Measurements from ENCODE around the gene EIF3A. TPM values are rescaled to one million over a fixed set of nuclear protein-coding genes. Genes with fewer than 3 reads are reported as not detected.
A peak's percentile ranks its signal among the peaks of the same experiment; 100 is the strongest.

Gene EIF3A
- total RNA-seq, 1 experiment from 2014 or later, result 26.5 TPM

- in situ Hi-C loops (cut with HindIII; ENCODE audit: low pct_unique_long_range_greater_than_20kb, low sequenced_read_pairs), result no loop called here
- DNase-seq (ENCODE audit: low read depth), result peak; percentile 65
Measured at GRCh38 chr10:119026301-119027110, 54.1 kb downstream of the EIF3A start.

- in situ Hi-C loops (cut with HindIII; ENCODE audit: low pct_unique_long_range_greater_than_20kb, low sequenced_read_pairs), result no loop called here
- no peak for DNase-seq (ENCODE audit: low read depth)
Measured at GRCh38 chr10:119025776-119026175, 54.8 kb downstream of the EIF3A start.

GRCh38 chr10:119025336-119025735 is 55.3 kb downstream of the EIF3A start:
- no peak for DNase-seq (ENCODE audit: low read depth)
- in situ Hi-C loops (cut with HindIII; ENCODE audit: low pct_unique_long_range_greater_than_20kb, low sequenced_read_pairs), result no loop called here

GRCh38 chr10:119024882-119025281 is 55.7 kb downstream of the EIF3A start:
- in situ Hi-C loops (cut with HindIII; ENCODE audit: low pct_unique_long_range_greater_than_20kb, low sequenced_read_pairs), result no loop called here
- DNase-seq (ENCODE audit: low read depth), result no peak

GRCh38 chr10:119023553-119023868 is 57.1 kb downstream of the EIF3A start:
- in situ Hi-C loops (cut with HindIII; ENCODE audit: low pct_unique_long_range_greater_than_20kb, low sequenced_read_pairs), result no loop called here
- DNase-seq (ENCODE audit: low read depth), result no peak

GRCh38 chr10:119022846-119023552 is 57.6 kb downstream of the EIF3A start:
- DNase-seq (ENCODE audit: low read depth), result no peak
- in situ Hi-C loops (cut with HindIII; ENCODE audit: low pct_unique_long_range_greater_than_20kb, low sequenced_read_pairs), result no loop called here

GRCh38 chr10:119020627-119020946 is 60.0 kb downstream of the EIF3A start:
- DNase-seq (ENCODE audit: low read depth), result no peak
- in situ Hi-C loops (cut with HindIII; ENCODE audit: low pct_unique_long_range_greater_than_20kb, low sequenced_read_pairs), result no loop called here

- in situ Hi-C loops (cut with HindIII; ENCODE audit: low pct_unique_long_range_greater_than_20kb, low sequenced_read_pairs), result no loop called here
- DNase-seq (ENCODE audit: low read depth), result no peak
Measured at GRCh38 chr10:119007211-119007574, 73.4 kb downstream of the EIF3A start.

- DNase-seq (ENCODE audit: low read depth), result peak; percentile 85
- in situ Hi-C loops (cut with HindIII; ENCODE audit: low pct_unique_long_range_greater_than_20kb, low sequenced_read_pairs), result no loop called here
Measured at GRCh38 chr10:119006451-119007210, 74.0 kb downstream of the EIF3A start.

- in situ Hi-C loops (cut with HindIII; ENCODE audit: low pct_unique_long_range_greater_than_20kb, low sequenced_read_pairs), result no loop called here
- peak; percentile 47 for DNase-seq (ENCODE audit: low read depth)
Measured at GRCh38 chr10:119005362-119006043, 75.1 kb downstream of the EIF3A start.

GRCh38 chr10:119003572-119004289 is 76.9 kb downstream of the EIF3A start:
- DNase-seq (ENCODE audit: low read depth), result peak; percentile 47
- in situ Hi-C loops (cut with HindIII; ENCODE audit: low pct_unique_long_range_greater_than_20kb, low sequenced_read_pairs), result no loop called here

- in situ Hi-C loops (cut with HindIII; ENCODE audit: low pct_unique_long_range_greater_than_20kb, low sequenced_read_pairs), result no loop called here
- no peak for DNase-seq (ENCODE audit: low read depth)
Measured at GRCh38 chr10:119001717-119002500, 78.7 kb downstream of the EIF3A start.

GRCh38 chr10:118998183-118998582 is 82.4 kb downstream of the EIF3A start:
- DNase-seq (ENCODE audit: low read depth), result no peak
- in situ Hi-C loops (cut with HindIII; ENCODE audit: low pct_unique_long_range_greater_than_20kb, low sequenced_read_pairs), result no loop called here

GRCh38 chr10:118997379-118997778 is 83.2 kb downstream of the EIF3A start:
- no peak for DNase-seq (ENCODE audit: low read depth)
- in situ Hi-C loops (cut with HindIII; ENCODE audit: low pct_unique_long_range_greater_than_20kb, low sequenced_read_pairs), result no loop called here

GRCh38 chr10:118995739-118996138 is 84.9 kb downstream of the EIF3A start:
- in situ Hi-C loops (cut with HindIII; ENCODE audit: low pct_unique_long_range_greater_than_20kb, low sequenced_read_pairs), result no loop called here
- DNase-seq (ENCODE audit: low read depth), result no peak

GRCh38 chr10:118994321-118994720 is 86.3 kb downstream of the EIF3A start:
- in situ Hi-C loops (cut with HindIII; ENCODE audit: low pct_unique_long_range_greater_than_20kb, low sequenced_read_pairs), result no loop called here
- DNase-seq (ENCODE audit: low read depth), result no peak

GRCh38 chr10:118993214-118993613 is 87.4 kb downstream of the EIF3A start:
- DNase-seq (ENCODE audit: low read depth), result no peak
- in situ Hi-C loops (cut with HindIII; ENCODE audit: low pct_unique_long_range_greater_than_20kb, low sequenced_read_pairs), result no loop called here

- no peak for DNase-seq (ENCODE audit: low read depth)
- in situ Hi-C loops (cut with HindIII; ENCODE audit: low pct_unique_long_range_greater_than_20kb, low sequenced_read_pairs), result no loop called here
Measured at GRCh38 chr10:118992496-118992895, 88.1 kb downstream of the EIF3A start.
